ENCODE results near the gene INTS15.
A peak's percentile ranks its signal among the peaks of the same experiment; 100 is the strongest.

The INTS15 gene

GRCh38 chr7:6589829-6590644 is at the start of gene INTS15:
Gene INTS15 (plus strand): TSS chr7:6590021. CDS start chr7:6590284, 263 bp downstream.
- peak; percentile 55 to 73 for DNase-seq (ENCODE audit: extremely low read depth in 1 of 2, low read depth in 1 of 2)

DNA sequence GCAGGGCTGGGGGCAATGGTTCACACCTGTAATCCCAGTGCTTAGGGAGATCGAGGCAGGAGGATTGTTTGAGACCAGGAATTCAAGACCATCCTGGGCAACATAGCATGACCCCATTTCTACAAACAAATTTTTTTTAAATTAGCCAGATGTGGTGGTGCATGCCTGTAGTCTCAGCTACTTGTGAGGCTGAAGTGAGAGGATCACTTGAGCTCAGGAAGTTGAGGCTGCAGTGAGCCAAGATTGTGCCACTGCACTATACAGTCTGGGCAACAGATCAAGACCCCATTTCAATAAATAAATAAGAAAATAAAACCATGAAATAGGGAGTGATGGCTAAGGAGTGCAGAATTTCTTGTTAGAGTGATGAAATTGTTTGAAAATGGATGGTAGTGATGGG is 47.5 kb upstream of the INTS15 start:
- no peak for DNase-seq (ENCODE audit: extremely low read depth in 1 of 2, low read depth in 1 of 2)

DNA sequence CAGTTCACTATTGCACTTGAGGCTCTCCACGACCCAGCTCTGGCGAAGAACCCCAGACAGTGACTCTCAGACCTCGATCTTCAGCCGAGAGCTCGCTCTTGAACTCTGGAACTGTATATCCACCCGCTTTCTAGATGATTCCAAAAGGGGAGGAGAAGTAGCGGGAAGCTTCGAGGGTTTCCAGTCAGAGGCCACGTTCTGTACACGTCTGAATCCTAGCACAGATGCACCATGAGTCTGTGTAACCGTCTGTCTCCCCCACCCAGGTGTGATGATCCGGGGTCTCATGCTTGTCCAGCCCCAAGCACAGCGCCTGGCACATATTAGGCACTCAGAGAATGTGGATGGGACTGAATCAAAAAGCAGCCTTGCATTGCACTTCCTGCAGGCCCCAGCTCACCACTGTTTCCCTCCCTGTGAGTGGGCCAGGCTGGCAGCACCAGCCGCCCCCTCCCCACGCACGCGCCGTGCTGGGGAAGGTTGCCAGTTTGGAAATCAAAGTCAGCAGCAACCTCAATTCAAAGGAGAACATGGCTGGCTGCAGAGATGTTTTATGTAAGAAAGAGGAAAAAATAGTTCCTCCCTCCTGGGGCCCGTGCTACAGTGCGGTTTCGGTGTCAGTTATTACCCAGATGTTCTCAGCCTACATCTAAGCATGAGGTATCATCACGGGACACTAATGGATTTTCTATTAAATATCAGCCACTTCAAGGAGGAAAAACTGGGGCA is 44.3 kb upstream of the INTS15 start:
- no peak for DNase-seq (ENCODE audit: extremely low read depth in 1 of 2, low read depth in 1 of 2)

DNA sequence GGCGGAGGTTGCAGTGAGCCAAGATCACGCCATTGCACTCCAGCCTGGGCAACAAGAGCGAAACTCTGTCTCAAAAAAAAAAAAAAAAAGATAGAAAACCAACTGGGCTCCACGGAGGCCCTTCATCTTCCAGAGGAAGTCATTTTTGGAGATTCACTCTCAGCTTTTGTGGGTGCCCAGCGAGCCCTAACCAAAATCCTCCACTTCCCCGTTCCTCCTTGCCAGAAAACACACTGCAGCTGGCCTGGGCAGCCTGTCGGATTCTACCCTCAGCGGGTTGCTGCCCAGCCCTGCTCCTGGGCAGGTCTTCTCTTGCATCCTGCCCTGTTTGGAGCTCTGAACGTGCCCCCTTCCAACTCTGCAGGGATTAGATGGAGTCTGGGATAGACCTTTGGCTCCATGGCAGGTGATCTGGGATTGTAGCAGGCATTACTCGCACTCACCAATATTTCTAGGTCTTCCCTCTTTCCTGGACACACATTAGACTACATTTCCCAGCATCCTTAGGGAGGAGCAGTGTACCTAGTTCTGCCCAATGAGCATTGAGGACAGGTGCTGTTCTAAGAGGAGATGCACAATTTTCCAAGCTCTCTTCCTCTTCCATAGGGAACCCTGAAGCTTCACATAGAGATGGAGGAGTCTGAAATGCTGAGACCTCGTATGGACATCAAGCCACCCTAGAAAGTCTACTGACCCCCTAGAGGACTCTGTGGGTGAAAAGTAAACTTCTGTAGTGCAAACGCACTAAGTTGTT is 43.1 kb upstream of the INTS15 start:
- DNase-seq (ENCODE audit: extremely low read depth in 1 of 2, low read depth in 1 of 2), result no peak

GRCh38 chr7:6547400-6547799 is 42.4 kb upstream of the INTS15 start:
- no peak for DNase-seq (ENCODE audit: extremely low read depth in 1 of 2, low read depth in 1 of 2)

- DNase-seq (ENCODE audit: extremely low read depth in 1 of 2, low read depth in 1 of 2), result no peak
These were observed 38.8 kb upstream of the INTS15 start, which contains the start of gene GRID2IP for GRCh38 chr7:6551016-6551511. Gene GRID2IP (minus strand): TSS chr7:6551461. CDS start chr7:6551436, 25 bp downstream.

DNA sequence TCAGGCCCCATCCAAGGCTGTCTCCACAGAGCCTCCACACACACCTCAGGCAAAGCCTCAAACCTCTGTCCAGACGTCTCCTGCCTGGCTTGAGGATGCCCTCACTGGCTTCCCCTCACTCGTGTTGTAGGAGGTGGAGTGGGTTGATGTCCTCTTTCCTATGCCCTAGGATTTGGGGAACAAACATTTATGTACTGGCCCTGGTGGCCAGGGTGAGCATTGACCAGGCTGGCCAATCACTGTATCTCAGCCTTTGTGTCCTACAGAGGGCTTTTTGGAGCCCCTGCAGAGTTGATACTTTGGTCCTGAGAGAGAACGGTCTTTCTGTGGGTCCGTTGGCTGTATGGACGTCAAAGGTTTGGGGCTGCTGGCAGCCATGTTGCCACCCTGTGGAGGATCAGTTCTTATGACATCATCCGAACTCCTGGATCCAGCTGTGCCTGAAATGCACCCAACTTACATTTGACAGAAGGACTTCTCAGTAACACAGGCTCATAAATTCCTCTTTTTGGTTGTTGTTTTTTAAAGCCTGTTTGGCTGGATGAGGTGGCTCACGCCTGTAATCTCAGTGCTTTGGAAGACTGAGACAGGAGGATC is 36.3 kb upstream of the INTS15 start:
- no peak for DNase-seq (ENCODE audit: extremely low read depth in 1 of 2, low read depth in 1 of 2)

DNA sequence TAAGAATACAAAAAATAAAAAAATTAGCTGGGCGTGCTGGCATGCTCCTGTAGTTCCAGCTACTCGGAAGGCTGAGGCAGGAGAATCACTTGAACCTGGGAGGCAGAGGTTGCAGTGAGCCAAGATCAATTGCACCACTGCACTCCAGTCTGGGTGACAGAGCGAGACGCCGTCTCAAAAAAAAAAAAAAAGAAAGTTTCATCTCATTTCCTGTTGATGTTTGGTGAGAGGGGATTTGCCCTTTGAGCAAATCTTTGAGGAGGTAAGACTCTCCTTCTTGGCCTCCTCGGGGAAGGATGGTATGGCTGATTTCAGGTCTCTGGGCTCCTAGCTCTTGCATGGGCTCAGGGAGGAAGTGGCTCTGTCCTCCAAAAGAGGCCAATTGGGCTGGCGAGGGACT is 35.0 kb upstream of the INTS15 start:
- no peak for DNase-seq (ENCODE audit: extremely low read depth in 1 of 2, low read depth in 1 of 2)

GRCh38 chr7:6556196-6556595 is 33.6 kb upstream of the INTS15 start:
- no peak for DNase-seq (ENCODE audit: extremely low read depth in 1 of 2, low read depth in 1 of 2)

- no peak for DNase-seq (ENCODE audit: extremely low read depth in 1 of 2, low read depth in 1 of 2)
These were observed 31.0 kb upstream of the INTS15 start for GRCh38 chr7:6558837-6559236.

GRCh38 chr7:6559896-6560295 is 29.9 kb upstream of the INTS15 start:
- no peak for DNase-seq (ENCODE audit: extremely low read depth in 1 of 2, low read depth in 1 of 2)

GRCh38 chr7:6562106-6562505 is 27.7 kb upstream of the INTS15 start:
- DNase-seq (ENCODE audit: extremely low read depth in 1 of 2, low read depth in 1 of 2), result no peak

DNA sequence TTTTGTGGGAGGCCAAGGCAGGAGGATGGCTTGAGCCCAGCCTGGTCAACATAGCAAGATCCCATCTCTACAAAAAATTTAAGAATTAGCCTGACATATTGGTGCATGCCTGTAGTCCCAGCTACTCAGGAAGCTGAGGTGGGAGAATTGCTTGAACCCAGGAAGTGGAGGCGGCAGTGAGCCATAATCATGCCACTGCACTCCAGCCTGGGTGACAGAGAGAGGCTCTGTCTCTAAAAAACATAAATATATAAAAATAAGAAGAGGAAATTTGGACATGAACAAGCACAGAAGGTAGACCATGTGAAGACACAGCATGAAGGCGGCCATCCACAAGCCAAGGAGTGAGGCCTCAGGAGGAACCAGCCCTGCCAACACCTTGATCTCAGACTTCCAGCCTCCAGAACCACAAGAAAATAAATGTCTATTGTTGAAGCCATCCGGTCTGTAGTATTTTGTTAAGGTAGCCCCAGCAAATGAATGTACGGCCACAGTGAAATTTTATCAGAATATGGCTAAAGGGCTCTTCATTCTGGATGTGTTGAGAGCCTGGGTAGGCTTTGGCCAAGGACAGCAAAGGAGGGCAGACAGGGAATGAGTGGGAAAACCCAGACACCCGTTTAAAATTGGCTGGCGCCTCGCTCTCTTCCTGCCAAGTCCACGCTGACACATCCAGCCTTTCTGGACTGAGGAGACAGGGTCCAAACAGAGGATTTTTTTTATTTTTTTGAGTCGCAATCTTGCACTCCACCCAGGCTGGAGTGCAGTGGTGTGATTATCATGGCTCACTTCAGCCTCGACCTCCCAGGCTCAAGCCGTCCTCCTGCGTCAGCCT is 25.7 kb upstream of the INTS15 start:
- no peak for DNase-seq (ENCODE audit: extremely low read depth in 1 of 2, low read depth in 1 of 2)

DNA sequence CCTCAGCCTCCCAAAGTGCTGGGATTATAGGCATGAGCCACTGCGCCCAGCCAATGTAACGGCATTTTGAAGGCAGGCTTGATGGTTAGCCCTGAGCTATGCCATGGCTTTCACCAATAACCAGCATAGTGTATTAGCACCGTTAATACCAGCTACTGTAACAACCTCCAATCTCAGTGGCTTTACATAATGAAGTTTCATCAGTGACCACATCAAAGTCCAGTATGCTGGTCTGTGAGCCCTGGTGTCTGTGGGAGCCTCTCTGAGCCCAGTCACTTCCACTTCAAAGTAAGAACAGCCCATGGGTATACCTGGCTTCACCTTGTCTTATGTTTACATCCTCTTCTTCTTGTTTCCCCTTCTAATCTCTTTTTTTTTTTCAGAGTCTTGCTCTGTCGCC is 24.2 kb upstream of the INTS15 start:
- no peak for DNase-seq (ENCODE audit: extremely low read depth in 1 of 2, low read depth in 1 of 2)

DNA sequence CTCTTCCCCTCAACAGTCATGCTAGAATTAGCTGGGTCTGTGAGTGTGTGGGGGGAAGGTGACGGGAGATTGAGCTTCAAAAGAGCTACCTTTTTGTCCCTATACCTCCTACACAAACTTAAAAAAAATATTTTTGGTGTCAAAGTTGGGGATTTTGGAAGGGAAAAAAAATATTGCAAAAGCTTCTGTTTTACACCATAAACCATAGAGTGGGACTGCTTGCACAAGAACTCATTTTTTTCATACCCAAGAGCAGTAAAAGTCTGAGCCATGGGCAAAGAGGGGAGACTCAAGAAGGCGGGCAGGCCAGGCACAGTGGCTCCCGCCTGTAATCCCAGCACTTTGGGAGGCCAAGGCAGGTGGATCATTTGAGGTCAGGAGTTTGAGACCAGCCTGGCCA is 21.9 kb upstream of the INTS15 start:
- no peak for DNase-seq (ENCODE audit: extremely low read depth in 1 of 2, low read depth in 1 of 2)

GRCh38 chr7:6571160-6571779 is 18.6 kb upstream of the INTS15 start:
- no peak for DNase-seq (ENCODE audit: extremely low read depth in 1 of 2, low read depth in 1 of 2)

DNA sequence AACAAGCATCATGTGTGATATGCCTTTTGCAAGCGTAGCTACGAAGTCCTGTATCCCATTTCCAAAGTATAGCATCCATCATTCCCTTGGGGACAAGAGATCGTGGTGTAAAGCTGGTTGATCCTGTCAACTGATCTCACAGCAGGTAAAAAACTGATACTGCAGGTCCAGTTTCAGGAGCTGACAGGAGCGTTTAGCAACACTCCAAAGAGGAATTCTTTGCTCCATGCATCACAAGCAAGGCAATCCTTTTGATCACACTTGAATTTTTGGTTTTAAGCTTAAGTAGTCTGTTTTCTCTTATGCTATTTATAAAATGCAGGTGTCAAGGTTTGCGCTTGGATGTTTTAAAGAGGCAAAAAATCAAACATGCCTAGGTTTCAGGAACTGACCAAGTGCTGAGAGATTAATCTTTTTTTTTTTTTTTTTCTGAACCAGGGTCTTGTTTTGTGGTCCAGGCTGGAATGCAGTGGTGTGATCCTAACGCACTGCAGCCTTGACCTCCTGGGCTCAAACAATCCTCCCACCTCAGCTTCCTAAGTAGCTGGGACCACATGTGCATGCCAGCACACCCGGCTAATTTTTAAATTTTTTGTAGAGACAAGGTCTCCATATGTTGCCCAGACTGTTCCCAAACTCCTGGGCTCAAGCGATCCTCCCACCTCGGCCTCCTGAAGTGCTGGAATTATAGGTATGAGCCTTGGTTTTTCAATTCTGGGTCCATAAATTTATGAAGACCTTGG is 14.4 kb upstream of the INTS15 start:
- DNase-seq (ENCODE audit: extremely low read depth in 1 of 2, low read depth in 1 of 2), result no peak

GRCh38 chr7:6576024-6576866 is 13.6 kb upstream of the INTS15 start:
- DNase-seq (ENCODE audit: extremely low read depth in 1 of 2, low read depth in 1 of 2), result no peak
